Astrocyte (in vitro differentiated cells and primary cell): ENCODE data around the gene CCNH.

Source experiments
- CTCF ChIP-seq: IDR thresholded peaks from 2 replicates; pipeline ENCODE4 v1.5.1; 2011; ENCODE audit warnings: low read depth, mild to moderate bottlenecking, inconsistent platforms, low read length, moderate library complexity; ENCODE audit not compliant: insufficient read depth
- EZH2 ChIP-seq: IDR thresholded peaks from 2 replicates; pipeline ENCODE4 v1.6.1; 2012; ENCODE audit warnings: mild to moderate bottlenecking, low read length, inconsistent platforms; ENCODE audit not compliant: insufficient read depth

GRCh38 chr5:87368601-87369000 lies 44.1 kb downstream of the CCNH start:
- TF ChIP-seq CTCF = no peak
- TF ChIP-seq EZH2 = no peak
